PC-9 (cell line): ENCODE measurements around the gene GALNT7.

ENCODE experiments used
- CTCF ChIP-seq: fragments of 200-600 bp; sonication (generic); conservative IDR thresholded peaks from 2 replicates; pipeline ENCODE4 v1.6.1; 2017; ENCODE audit warnings: mixed run types, antibody characterized with exemption, mild to moderate bottlenecking, moderate library complexity
- EZH2 ChIP-seq: fragments of 200-600 bp; sonication (generic); IDR thresholded peaks from 2 replicates; pipeline ENCODE4 v1.8.0; 2017; ENCODE audit warnings: antibody characterized with exemption, low read depth

GRCh38 chr4:173247321-173247720 is 78.7 kb downstream of the GALNT7 start:
- TF ChIP-seq CTCF: no peak
- no peak for TF ChIP-seq EZH2
